SKM-1 treated with dmso at 0.1 percent for 144 hours (cell line): ENCODE data around the gene PSMD1.
"Not testable (repeated sequence)": the region's sequence is repeated elsewhere in the genome, so short reads cannot be mapped to it uniquely, and the experiment has no call there.

Source experiments
- DNase-seq: peaks from one replicate; lab custom pipeline; 2025; ENCODE audit not compliant: unreplicated experiment; lab: John Stamatoyannopoulos, UW

PSMD1 gene

DNA sequence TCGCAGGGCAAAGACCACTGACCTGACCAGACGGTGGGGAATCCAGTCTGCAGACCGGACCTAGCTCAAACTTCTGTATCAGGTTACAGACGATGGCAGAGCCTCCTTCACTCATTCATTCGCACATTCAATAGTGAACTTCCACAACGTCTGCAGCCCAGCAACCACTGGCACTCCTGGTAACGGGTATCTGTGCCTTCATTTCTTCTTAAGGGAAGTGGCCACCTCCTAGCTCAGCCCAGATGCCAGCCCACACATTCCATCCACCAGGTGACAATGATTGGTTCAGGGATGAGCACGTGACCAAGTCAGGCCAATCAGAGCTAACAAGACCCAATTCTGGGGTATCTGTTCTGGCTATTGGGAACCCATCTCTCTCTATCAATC, 125.8 kb downstream of the PSMD1 start:
- peak; percentile 85 for DNase-seq

- no peak for DNase-seq
Observed at GRCh38 chr2:231183851-231184250, 127.2 kb downstream of the PSMD1 start.

- DNase-seq, result no peak
Observed at GRCh38 chr2:231184319-231184718, 127.7 kb downstream of the PSMD1 start.

DNA sequence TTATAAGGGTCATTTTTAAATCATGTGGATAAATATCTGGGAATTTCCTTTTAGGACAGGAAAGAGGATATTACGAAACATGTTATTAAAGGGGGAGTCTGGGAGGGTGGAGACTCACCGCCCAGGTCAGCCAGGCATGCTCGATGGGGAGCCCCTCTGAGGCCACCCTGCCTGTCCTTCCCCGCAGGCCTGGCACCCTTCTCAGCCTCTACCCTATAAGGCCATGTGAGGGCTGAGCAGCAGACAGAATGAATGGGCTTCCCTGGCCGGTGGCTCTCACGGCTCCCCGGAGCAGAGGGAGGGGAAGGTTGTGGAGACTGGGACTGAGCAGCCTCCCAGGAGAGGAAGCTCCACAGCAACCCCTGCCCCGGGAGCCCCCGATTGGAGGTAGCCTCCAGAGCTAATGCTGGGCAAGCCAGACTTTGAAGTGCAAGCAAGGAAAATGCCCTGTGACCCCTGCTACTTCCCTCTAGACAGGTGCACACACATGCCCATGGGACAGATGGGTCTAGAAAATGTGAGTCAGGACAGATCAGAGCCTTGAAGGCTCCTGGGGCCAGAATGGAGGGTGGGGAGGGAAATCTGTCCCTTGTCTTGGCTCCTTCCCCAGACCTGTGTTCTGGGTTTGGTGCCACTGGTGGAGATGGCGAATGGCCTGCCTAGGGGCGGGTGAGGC, 128.5 kb downstream of the PSMD1 start:
- DNase-seq, result no peak

GRCh38 chr2:231185886-231186285, 129.2 kb downstream of the PSMD1 start:
- DNase-seq, result no peak

GRCh38 chr2:231186325-231186724, 129.7 kb downstream of the PSMD1 start:
- no peak for DNase-seq

DNA sequence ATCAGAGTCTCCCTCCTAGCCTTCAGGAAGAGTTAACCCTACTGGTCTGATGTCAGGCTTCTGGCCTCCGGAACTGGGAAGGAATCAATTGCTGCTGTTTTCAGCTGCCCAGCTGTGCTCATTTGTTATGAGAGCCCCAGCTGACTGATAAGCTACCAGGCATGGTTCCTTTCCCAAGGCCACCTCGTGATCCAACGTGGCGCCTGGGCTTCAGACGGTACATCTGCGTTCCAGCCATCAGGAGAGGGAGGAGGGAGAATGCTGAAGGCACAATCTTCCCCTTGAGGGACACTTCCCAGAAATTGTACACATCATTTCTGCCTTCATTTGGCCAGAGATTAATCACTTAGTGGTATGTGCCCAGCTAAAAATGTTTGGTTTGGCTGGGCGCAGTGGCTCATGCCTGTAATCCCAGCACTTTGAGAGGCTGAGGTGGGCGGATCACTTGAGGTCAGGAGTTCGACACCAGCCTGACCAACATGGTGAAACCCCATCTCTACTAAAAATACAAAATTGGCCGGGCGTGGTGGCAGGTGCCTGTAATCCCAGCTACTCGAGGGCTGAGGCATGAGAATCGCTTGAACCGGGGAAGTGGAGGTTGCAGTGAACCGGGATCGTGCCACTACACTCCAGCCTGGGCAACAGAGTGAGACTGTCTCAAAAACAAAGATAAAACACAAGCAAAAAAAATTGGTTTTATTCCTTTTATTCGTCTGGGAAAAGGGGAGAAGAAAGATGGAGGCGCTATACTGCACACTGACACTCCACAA, 131.3 kb downstream of the PSMD1 start:
- no peak for DNase-seq

- no peak for DNase-seq
Observed at GRCh38 chr2:231188506-231189170, 132.0 kb downstream of the PSMD1 start.

- no peak for DNase-seq
Observed at GRCh38 chr2:231189171-231189530, 132.5 kb downstream of the PSMD1 start.

DNA sequence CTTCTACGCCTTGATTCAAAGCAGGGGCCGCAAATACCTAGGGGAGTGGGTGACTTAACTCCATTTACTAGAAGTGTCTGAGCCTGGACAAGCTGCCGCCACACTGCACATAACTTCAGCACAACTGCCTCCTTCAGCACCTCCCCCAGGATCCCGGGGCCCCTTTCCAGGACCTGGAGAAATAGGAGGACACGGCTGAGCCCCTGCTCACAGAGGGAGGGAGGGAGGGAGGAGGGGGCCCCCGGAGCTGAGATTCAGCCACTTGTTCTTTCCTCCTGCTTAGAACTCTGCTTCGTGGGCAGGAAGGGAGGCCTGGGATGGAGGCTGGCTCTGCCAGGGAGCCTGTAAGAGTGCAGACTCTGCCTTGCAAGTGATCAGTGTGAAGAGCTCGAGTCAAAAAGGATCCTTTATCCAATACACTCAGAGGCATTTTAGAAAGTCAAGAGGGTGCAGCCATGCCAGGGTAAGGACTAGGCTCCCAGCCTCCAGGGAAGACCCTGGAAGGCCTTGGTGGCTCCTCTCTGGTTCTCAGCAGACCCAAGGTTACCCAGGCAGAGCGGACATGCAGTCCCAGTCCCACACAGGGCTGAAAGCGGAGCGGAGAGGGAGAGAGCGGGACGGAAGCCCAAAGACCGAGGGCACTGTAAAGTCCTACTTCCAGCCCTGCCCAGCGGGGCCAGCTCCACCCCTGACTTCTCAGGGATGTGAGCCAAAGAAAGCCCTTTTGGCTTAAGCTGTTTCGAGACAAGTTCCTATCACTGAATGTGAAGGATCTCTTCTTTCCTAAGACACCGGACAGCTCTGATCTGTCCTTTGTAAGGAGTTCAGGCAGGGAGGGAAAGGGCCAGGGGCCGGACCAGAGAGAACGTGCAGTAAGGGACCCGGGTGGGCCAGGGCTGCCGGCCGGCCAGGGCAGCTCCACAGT, 133.2 kb downstream of the PSMD1 start:
- DNase-seq, result no peak

- no peak for DNase-seq
Observed at GRCh38 chr2:231190531-231191197, 134.0 kb downstream of the PSMD1 start.

- peak; percentile 76 for DNase-seq
Observed at GRCh38 chr2:231191896-231192872, 135.5 kb downstream of the PSMD1 start.

GRCh38 chr2:231193216-231193615, 136.5 kb downstream of the PSMD1 start:
- DNase-seq, result no peak

DNA sequence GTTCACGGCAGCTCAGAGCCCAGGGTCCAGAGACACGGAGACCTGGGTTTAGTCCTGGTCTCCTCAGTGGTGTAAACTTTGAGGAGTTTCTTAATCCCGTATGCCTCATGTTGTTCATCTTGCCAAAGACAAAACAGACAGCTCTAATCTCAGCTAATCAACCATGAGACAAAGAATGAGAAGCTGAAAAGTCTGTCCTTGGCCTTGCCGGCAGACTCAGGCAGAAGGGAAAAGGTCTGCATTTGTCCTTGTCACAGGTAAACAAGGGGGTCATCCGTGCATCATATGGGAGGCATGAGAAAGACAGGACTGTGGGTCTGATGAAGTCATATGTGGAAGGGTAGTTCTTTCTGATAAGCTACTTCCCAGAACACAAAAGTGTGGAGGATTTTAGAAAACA, 139.9 kb downstream of the PSMD1 start:
- no peak for DNase-seq

DNA sequence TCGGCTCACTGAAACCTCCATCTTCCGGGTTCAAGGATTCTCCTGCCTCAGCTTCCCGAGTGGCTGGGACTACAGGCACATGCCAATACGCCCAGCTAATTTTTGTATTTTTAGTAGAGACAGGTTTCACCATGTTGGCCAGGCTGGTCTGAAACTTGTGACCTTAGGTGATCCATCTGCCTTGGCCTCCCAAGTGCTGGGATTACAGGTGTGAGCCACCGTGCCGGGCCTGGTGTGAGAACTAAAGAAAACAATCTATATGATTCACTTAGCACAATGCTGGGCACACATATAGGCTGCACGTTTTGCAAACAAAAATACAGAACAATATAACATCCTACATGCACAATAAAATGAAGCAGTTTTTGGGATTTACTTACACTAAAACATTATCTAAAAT, 140.5 kb downstream of the PSMD1 start:
- not testable (repeated sequence) for DNase-seq

DNA sequence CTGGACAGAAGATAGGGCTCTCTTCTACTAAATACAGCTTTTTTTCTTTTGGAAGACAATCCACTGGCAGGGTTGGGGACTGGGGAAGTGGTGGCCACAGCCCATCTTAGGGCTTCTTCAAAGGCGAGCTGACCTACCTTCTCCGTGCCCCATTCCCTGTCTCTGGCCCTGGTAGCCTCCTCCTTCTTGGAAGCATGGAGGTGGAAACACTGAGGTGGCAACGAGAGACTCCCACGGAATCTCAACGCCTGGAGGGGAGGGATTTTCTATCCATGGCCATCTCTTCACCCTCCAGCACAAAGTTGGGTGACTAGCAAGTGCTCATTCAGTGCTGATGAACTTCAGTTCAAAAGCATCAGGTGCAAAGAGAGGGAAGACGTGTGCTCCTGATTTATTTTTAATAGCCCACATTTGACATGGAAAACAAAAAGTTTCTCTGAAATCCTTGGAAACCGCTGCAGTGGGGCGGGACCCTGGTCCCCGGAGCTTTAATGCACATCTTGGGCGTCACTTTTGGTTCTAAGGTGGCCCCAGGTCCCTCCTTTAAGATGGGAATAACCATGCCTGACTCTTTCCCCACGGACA, 141.1 kb downstream of the PSMD1 start:
- no peak for DNase-seq

DNA sequence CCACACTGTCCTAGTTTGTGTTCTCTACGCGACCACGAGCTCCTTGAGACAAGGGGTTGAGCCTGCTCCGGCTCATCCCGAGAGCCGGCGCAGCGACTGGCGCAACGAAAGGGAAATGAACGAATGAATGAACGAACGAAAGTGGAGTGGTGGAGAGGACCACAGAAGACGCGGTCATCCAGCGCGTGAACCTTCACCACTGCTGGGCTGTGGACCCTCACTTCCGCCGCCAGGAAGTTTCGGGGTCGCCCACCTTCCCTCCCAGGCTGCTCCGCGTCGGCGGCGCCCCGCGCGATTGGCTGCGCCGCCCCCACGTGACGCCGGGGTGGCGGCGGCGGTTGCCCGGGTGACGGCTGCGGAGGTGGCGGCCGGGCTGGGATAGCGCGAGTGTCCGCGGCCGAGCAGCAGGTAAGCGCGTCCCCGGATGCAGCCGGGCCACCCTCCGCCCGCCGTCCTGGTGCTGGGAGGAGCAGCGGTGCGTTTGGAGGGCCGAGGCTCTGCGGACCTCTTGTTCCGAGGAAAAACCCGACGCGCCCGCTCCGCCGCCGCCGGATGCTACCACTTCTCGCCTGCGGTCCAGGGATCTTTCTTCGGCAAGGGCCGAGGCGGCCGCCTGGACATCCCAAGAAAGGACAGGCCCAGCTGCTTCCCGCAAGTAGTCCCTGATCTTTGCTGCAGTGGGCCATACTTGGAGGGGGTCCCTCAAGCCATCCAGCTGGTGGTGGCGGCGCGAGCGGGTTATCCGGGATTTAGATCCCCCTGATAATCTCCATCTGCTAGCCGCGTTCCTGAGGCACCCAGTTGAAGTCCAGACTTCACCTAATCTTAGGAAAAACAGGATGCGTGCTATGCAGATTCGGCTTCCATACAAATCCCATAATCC, 141.9 kb downstream of the PSMD1 start, which contains the start of gene ARMC9:
TSS of gene ARMC9 (plus strand) at position 341 of the 883 bp plus-strand sequence. CDS start 7,608 bp downstream, outside the sequence.
- peak; percentile 55 for DNase-seq

- no peak for DNase-seq
Observed at GRCh38 chr2:231199219-231199618, 142.6 kb downstream of the PSMD1 start.
